ENCODE measurements around the gene RXFP4. TPM values are rescaled to one million over a fixed set of nuclear protein-coding genes. Genes with fewer than 3 reads are reported as not detected.

The RXFP4 gene
- total and polyA plus RNA-seq, 2 of the 13 experiments (the other 11 are each of a cell fraction or from before 2014, with no cell fraction given), result 0.38 to 1.4 TPM

DNA sequence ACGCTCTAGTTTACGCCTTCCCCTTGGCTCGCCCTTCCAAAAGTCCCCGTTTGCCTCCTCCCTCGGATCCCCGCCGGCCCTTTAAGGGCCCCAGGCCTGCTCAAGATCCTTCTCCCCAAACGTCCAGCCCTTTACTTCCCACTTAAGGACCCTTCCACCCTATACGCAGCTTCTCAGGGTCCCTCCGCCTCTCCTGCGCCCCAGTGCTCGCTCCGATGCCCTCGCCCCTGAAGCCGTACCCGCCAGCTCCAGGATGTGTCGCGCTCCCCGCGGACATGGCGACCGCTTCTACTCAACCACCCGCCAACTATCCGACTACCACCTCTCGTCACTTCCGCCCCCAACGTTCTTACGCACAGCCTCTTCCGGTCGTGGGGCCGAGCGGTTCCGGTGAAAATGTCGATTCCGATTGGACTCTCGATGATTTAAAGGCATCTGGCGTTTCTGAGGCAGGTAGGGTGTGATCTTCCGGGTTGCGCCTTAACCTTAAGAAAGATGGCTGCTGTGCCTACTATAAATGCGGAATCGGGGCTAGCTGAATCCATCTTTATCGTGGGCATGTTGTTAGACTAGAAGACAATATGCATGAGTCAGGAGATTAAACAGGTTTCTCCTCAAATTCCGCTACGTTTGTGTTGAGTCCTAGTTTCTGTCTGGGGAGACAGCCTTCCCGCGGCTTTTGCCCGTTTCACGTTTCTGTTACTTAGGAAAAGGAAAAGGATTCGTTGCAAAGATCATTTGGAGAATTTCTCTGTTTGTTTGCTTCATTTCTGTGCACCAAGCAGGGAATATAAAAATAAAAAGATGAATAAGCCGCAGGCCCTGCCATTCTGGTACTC lies 7.1 kb upstream of the RXFP4 start, which contains the start of gene KHDC4 (continued):
- peak; percentile 90 for TF ChIP-seq ERF (CRISPR knock-in tag; IDR thresholded peaks at IDR 0.05)
- TF ChIP-seq KAT8 (CRISPR knock-in tag; IDR thresholded peaks at IDR 0.05), result peak; percentile 96
- no peak for TF ChIP-seq ARNT (IDR thresholded peaks at IDR 0.05)
- peak; percentile 57; the same call in 1 of the 2 replicates for TF ChIP-seq ZNF414 (CRISPR knock-in tag; IDR thresholded peaks at IDR 0.05)
- peak; percentile 93 for TF ChIP-seq TAF1 (CRISPR knock-in tag; IDR thresholded peaks at IDR 0.05)
- TF ChIP-seq, protein P1, sequence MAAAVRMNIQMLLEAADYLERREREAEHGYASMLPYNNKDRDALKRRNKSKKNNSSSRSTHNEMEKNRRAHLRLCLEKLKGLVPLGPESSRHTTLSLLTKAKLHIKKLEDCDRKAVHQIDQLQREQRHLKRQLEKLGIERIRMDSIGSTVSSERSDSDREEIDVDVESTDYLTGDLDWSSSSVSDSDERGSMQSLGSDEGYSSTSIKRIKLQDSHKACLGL (CRISPR knock-in tag; IDR thresholded peaks at IDR 0.05), result 0 out of 2 replicates have a peak, but pooled peaks have one; percentile 42
- TF ChIP-seq DRAP1 (CRISPR knock-in tag; IDR thresholded peaks at IDR 0.05), result peak; percentile 96
- TF ChIP-seq HOXA7 (CRISPR knock-in tag; IDR thresholded peaks at IDR 0.05), result 0 out of 2 replicates have a peak, but pooled peaks have one; percentile 37
- TF ChIP-seq PLRG1 (conservative IDR thresholded peaks at IDR 0.05), result no peak
- no peak for TF ChIP-seq ZFP36 (IDR thresholded peaks at IDR 0.05; ENCODE audit: borderline replicate concordance, low read depth, low read length, partially characterized antibody)
- 0 out of 2 replicates have a peak, but pooled peaks have one; percentile 40 for TF ChIP-seq ZBED4 (CRISPR knock-in tag; IDR thresholded peaks at IDR 0.05; ENCODE audit: borderline replicate concordance)
- TF ChIP-seq, protein P2, sequence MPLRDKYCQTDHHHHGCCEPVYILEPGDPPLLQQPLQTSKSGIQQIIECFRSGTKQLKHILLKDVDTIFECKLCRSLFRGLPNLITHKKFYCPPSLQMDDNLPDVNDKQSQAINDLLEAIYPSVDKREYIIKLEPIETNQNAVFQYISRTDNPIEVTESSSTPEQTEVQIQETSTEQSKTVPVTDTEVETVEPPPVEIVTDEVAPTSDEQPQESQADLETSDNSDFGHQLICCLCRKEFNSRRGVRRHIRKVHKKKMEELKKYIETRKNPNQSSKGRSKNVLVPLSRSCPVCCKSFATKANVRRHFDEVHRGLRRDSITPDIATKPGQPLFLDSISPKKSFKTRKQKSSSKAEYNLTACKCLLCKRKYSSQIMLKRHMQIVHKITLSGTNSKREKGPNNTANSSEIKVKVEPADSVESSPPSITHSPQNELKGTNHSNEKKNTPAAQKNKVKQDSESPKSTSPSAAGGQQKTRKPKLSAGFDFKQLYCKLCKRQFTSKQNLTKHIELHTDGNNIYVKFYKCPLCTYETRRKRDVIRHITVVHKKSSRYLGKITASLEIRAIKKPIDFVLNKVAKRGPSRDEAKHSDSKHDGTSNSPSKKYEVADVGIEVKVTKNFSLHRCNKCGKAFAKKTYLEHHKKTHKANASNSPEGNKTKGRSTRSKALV (CRISPR knock-in tag; IDR thresholded peaks at IDR 0.05), result 0 out of 2 replicates have a peak, but pooled peaks have one; percentile 13
- TF ChIP-seq, protein P3, sequence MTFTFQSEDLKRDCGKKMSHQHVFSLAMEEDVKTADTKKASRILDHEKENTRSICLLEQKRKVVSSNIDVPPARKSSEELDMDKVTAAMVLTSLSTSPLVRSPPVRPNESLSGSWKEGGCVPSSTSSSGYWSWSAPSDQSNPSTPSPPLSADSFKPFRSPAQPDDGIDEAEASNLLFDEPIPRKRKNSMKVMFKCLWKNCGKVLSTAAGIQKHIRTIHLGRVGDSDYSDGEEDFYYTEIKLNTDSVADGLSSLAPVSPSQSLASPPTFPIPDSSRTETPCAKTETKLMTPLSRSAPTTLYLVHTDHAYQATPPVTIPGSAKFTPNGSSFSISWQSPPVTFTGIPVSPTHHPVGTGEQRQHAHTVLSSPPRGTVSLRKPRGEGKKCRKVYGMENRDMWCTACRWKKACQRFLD (CRISPR knock-in tag; IDR thresholded peaks at IDR 0.05; ENCODE audit: borderline replicate concordance), result no peak
- TF ChIP-seq FOXO4 (CRISPR knock-in tag; conservative IDR thresholded peaks at IDR 0.05), result no peak
- TF ChIP-seq ZNF839 (CRISPR knock-in tag; IDR thresholded peaks at IDR 0.05; ENCODE audit: borderline replicate concordance), result no peak
- TF ChIP-seq NR2F2 (IDR thresholded peaks at IDR 0.05; ENCODE audit: borderline replicate concordance, low read depth), result no peak
- 0 out of 2 replicates have a peak, but pooled peaks have one; percentile 46 for TF ChIP-seq FIP1L1 (IDR thresholded peaks at IDR 0.05; ENCODE audit: borderline replicate concordance, insufficient read depth, low read depth, low read length)

Data from HepG2 (cell line).